Suppressor macrophage treated with lipopolysaccharide for 1 hour (primary cell): Measurements from ENCODE around the gene CLCA4.

Experiments used
- DNase-seq, 3 donors: peaks; one replicate each; pipeline ENCODE4 v3.0.0-alpha.2; 2020 to 2022

The CLCA4 gene

GRCh38 chr1:86546787-86547221 is at the start of gene CLCA4:
TSS of gene CLCA4 (plus strand) at chr1:86547078. CDS start at chr1:86547120, 42 bp downstream.
- DNase-seq, result no peak

DNA sequence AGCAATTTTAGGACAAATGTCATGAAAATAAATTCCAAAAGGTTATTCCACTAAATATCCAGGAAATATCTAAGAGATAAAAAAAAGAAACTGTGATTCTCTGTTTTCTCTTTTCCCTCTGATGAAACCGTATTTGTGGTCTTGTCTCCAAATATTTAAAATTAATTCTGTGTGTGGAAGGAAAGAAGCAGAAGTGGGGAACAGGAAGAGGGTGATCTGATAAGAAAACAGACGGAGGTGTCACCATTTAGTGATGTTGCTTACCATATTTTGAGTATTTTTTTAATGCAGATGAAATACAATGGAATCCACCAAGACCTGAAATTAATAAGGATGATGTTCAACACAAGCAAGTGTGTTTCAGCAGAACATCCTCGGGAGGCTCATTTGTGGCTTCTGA is 48.6 kb upstream of the CLCA4 start:
- no peak for DNase-seq

- peak; percentile 67 to 95 (median 92) for DNase-seq
These were observed 46.8 kb upstream of the CLCA4 start for GRCh38 chr1:86499987-86500593.

DNA sequence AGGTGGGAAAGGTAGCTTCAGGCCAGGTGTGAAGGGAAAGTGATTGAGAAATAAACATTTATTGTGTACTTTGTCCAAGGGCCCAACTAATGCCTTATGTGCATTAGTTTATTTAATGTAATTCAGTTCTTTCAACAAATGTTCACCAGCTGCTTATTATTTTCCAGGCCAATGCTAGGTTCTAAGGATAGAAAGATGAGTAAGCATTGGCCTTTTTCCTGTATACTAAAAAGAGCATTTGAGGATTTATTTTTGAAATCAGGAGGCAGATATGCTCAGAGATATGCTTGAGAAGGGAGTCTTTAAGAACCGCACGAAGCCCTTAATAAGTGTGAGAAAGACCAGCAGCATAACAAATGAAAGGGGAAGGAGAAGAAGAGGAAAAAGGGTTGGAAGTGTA is 46.2 kb upstream of the CLCA4 start:
- DNase-seq, result no peak

DNA sequence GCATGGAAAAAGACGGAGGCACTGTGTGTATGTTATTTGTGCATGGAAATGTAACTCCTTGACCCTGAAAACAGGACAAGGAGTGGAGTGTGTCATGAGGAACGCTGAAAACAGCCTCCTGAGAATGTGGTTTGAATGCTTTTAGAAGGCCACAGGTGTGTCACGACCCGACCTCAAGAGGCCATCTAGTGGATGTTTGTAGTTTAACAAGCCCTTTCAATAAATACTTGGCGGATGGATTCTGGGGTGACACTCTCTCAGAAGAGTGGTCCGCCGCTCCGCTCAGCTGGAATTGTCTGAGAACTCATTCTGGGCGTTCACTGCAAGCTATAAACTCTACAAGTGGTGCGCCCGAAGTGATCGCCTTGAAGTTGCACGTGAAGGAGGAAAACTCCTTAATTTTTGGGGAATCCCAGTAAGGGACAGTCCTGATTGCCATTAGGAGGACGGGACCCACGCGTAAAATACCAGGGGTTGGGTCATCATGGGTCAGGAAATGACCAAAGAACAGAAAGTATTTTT is 44.7 kb upstream of the CLCA4 start:
- DNase-seq, result peak in 2 of 3 donors; percentile 62 to 64

DNA sequence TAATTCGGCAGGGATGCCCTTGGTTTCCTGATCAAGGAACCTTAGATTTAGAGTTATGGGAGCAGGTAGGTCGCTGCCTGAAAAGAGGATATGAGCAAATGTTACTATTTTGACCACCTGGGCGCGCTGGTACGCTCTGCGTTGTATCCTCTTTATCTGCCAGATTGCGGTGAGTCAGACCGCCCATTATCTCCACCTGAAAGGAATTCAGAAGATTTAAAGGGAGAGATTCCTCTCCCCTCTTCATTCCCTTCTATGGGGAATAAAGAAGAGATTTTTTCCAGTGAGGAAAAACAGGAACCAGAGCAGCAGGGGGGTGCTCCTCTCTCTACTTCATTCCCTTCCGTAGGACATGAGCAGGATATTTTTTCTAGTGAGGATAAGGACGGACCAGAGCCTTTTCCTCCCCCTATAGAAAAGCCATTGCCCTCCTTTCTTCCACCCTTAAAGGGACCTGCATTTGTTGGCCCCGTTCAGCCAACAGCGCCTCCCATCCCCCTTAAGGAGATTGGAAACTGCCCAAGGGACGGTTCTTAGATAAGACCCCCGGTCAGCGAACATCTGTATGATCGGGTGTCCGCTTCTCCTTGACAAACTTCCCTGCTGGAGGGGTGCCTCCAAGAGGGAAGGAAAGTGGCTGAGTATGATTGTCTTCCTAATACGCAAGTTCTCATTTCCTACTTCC is 44.0 kb upstream of the CLCA4 start:
- DNase-seq, result no peak

DNA sequence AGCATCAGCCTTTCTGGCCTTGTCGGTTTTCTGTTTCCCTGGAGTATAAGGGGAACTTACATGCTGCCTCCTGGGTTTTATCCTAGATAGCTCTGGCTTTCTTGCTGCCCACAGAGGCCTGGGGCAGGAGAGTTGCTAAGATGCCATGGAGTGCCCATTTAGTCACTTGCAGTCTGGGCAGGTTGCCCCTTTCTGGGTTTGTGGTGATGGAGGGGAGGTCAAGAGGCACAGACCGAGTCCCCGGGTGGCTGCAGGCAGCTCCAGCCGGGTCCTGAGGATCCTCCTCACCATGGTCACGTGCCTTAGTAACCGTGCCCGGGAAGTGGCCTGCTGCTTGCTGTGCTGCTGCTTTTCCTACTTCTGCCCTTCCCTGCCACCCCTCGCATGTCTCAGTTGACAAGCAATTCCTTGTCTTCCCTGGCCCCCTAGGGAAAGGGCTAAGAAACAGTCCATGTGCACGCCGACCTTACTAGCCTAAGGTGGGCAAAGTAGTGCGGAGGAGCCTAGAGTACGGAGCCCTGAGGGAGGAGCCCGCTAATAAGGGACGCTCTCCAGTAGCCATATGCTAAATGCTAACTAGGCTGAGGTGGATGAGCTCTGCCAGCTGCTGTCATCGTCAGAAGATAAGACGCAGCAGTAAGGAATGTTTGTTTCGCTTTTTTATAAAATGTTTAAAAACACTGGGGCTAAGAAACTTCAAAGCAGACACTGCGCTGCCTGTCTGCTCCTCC is 43.3 kb upstream of the CLCA4 start:
- DNase-seq, result peak in 2 of 3 donors; percentile 38 to 50

- DNase-seq, result peak in 1 of 3 donors; percentile 6
These were observed 42.8 kb upstream of the CLCA4 start for GRCh38 chr1:86504137-86504479.

DNA sequence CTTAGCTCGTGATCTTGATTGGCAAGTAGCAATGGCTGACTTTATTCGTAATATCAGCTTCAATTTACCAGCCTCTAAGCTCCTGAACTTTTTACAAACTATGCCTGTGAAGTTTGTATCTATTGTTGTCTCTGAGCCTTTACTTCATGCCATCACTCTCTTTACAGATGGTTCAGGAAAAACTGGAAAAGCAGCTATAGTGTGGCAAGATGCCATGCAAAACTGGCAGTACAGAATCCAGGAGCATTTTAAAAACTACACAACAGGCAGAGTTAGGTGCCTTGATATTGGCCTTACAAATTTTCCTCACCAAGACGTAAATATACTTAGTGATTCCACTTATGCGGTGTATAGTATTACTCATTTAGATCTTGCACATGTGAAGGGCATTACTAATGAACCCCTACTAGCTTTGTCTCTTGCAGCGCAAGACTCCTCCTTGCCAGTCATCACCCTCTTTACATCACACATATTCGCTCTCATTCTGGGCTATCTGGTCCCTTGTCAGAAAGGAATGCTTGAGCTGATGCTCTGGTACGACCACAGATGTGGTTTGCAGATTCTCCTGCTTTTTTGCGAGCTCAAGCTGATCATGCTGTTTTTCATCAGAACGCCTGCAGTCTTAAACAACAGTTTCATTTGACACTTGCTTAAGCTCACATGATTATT is 41.8 kb upstream of the CLCA4 start:
- DNase-seq, result no peak

DNA sequence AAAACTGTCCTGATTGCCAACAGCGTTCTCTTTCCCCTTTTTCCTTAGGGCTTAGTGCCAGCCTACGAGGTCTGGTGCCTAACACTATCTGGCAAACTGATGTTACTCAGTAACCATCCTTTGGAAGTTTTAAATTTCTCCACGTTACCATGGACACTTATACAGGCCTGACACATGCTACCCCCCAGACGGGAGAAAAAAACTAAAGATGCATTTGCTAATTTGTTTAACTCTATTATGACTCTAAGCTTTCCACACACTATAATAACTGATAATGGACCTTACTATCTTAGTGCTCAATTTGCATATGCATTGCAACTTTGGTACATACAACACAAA is 41.3 kb upstream of the CLCA4 start:
- no peak for DNase-seq

GRCh38 chr1:86507935-86508582 is 38.8 kb upstream of the CLCA4 start:
- peak; percentile 23 to 39 (median 25) for DNase-seq

GRCh38 chr1:86508583-86508969 is 38.3 kb upstream of the CLCA4 start:
- no peak for DNase-seq

GRCh38 chr1:86515597-86515996 is 31.3 kb upstream of the CLCA4 start:
- DNase-seq, result no peak

DNA sequence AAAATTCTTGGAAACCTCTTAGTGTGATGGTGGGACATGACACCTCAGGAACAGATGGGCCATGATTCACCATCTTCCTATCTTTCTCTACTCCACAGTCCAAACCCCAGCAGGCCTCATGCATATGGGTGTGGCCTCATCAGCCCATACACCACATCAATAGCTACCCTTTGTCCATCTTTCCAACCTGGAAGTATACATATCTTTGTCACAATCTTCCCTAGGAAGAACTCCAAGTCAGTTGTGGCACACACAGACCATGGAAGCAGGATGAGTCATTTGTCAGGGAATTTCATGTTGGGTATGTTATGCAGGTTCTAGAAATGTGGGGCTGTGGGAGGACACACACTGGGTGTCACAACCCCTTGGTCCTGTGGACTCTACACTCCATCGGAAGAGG is 30.5 kb upstream of the CLCA4 start:
- DNase-seq, result no peak

- no peak for DNase-seq
These were observed 29.5 kb upstream of the CLCA4 start for GRCh38 chr1:86517336-86517735.

DNA sequence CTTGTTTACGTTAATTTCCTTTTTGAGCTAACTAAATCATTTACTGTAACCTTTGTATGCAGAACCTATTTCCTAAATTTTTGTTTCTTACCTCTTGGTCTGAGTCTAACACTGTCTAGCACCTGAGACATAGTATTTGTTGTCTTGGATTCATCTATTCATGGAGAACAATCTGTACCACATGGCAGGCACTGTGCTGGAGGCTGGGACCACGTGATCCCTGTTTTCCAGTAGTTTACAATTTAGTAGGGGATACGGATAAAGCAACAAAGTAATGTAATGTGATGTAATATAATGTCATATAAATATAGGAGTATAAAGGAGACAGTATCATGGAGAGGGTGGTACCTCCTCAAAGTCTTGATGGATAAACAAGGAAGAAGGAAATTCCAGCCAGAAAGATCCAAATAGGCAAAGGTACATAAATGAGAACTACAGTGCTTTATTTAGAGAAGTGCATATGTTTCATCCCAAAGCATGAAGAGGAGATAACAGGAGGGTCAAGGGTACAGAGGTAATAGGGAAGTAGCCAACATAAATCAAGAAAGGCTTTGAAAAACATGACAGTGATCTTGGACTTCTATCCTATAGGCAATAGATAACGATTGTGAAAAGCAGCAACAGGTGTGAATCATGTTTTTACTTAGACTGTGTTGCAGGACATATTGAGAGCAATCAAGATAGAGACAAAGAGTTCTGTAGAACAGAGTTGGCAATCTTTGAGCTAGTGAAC is 25.9 kb upstream of the CLCA4 start:
- no peak for DNase-seq

- DNase-seq, result no peak
These were observed 25.4 kb upstream of the CLCA4 start for GRCh38 chr1:86521522-86521891.

- DNase-seq, result no peak
These were observed 24.6 kb upstream of the CLCA4 start for GRCh38 chr1:86522240-86522639.

DNA sequence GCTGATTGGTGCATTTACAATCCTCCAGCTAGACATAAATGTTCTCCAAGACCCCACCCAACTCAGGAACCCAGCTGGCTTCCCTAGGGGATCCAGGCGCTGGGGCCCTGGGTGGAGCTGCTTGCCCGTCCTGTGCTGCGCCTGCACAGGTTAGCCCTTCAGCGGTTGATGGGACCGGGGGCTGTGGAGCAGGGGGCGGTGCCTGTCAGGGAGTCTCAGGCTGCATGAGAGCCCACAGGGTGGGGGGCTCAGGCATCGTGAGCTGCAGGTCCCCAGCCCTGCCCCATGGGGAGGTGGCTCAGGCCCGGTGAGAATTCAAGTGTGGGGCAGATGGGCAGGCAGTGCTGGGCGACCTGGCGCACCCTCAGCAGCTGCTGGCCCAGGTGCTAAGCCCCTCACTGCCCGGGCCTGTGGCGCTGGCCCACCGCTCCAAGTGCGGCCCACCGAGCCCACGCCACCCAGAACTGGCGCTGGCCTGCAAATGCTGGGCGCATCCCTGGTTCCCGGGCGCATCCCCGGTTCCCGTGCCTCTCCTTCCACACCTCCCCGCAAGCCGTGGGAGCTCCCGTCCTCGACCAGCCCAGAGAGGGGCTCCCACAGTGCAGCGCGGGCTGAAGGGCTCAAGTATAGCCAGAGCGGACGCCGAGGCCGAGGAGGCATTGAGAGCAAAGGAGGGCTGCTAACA is 23.1 kb upstream of the CLCA4 start:
- DNase-seq, result no peak

GRCh38 chr1:86527306-86527705 is 19.6 kb upstream of the CLCA4 start:
- no peak for DNase-seq

GRCh38 chr1:86530211-86530845 is 16.6 kb upstream of the CLCA4 start:
- DNase-seq, result no peak
